WTC11 (cell line): ENCODE data around the gene CDC73. TPM values are rescaled to one million over a fixed set of nuclear protein-coding genes. Genes with fewer than 3 reads are reported as not detected.

ENCODE experiments used
- ATAC-seq: fragments of 200-7000 bp; cut with Tn5 transposase; 2 replicates; pipeline ENCODE4 v1.10.0; 2021; ENCODE audit warnings: mild to moderate bottlenecking, moderate library complexity
- CTCF ChIA-PET: fragments of 300-600 bp; sonication (Branson Sonifier 250); formaldehyde crosslinking; loops from one replicate; lab custom pipeline; 2021; ENCODE audit warnings: antibody characterized with exemption; lab: Charles Lee
- POLR2A ChIA-PET: fragments of 350-600 bp; sonication (Branson Sonifier 250); formaldehyde crosslinking; loops from one replicate; lab custom pipeline; 2021; ENCODE audit warnings: antibody characterized with exemption; lab: Charles Lee
- DNase-seq: peaks from one replicate; pipeline ENCODE4 v3.0.0; 2021; ENCODE audit warnings: low spot score
- H3K27ac Mint-ChIP-seq: 2 replicates; pipeline ENCODE4 v1.8.0; 2021; ENCODE audit warnings: mixed read lengths
- H3K27me3 Mint-ChIP-seq: 2 replicates; pipeline ENCODE4 v1.8.0; 2021; ENCODE audit warnings: low read depth, mild to moderate bottlenecking, moderate library complexity, mixed read lengths
- H3K36me3 Mint-ChIP-seq: 2 replicates; pipeline ENCODE4 v1.8.0; 2021; ENCODE audit warnings: mixed read lengths
- H3K4me1 Mint-ChIP-seq: 2 replicates; pipeline ENCODE4 v1.8.0; 2022; ENCODE audit warnings: mixed read lengths
- H3K4me3 Mint-ChIP-seq: 2 replicates; pipeline ENCODE4 v1.8.0; 2021; ENCODE audit warnings: mild to moderate bottlenecking, moderate library complexity, mixed read lengths
- H3K9me3 Mint-ChIP-seq: 2 replicates; pipeline ENCODE4 v1.8.0; 2021; ENCODE audit warnings: mixed read lengths
- ATF2 ChIP-seq: sonication (generic); formaldehyde crosslinking; IDR thresholded peaks from 2 replicates; pipeline ENCODE4 v1.8.1; 2022; ENCODE audit warnings: low read depth, missing genetic modification reagents, borderline replicate concordance
- CREB1 ChIP-seq: sonication (generic); formaldehyde crosslinking; IDR thresholded peaks from 2 replicates; pipeline ENCODE4 v1.8.0; 2023; ENCODE audit warnings: mild to moderate bottlenecking, missing genetic modification reagents
- CREM ChIP-seq: sonication (generic); formaldehyde crosslinking; IDR thresholded peaks from 2 replicates; pipeline ENCODE4 v1.8.1; 2022; ENCODE audit warnings: mild to moderate bottlenecking, missing genetic modification reagents, moderate library complexity
- ELF4 ChIP-seq: sonication (generic); formaldehyde crosslinking; IDR thresholded peaks from 2 replicates; pipeline ENCODE4 v1.8.1; 2022; ENCODE audit warnings: low read depth, mild to moderate bottlenecking, moderate library complexity, missing genetic modification reagents
- FOXK1 ChIP-seq: sonication (generic); formaldehyde crosslinking; IDR thresholded peaks from 2 replicates; pipeline ENCODE4 v1.8.0; 2022; ENCODE audit warnings: mild to moderate bottlenecking, moderate library complexity, missing genetic modification reagents
- GRHL2 ChIP-seq: fragments of 250-450 bp; sonication (Bioruptor Pico); IDR thresholded peaks from 2 replicates; pipeline ENCODE4 v1.8.0; 2022; ENCODE audit warnings: mild to moderate bottlenecking, moderate library complexity; ENCODE audit not compliant: insufficient replicate concordance, severe bottlenecking
- GTF2I ChIP-seq: fragments of 250-450 bp; sonication (Bioruptor Pico); conservative IDR thresholded peaks from 2 replicates; pipeline ENCODE4 v1.4.0; 2021; ENCODE audit warnings: mild to moderate bottlenecking
- HMGA2 ChIP-seq: fragments of 250-450 bp; sonication (Bioruptor Pico); IDR thresholded peaks from 2 replicates; pipeline ENCODE4 v1.4.0; 2021; ENCODE audit warnings: mild to moderate bottlenecking, moderate library complexity
- IRF2 ChIP-seq: sonication (generic); formaldehyde crosslinking; IDR thresholded peaks from 2 replicates; pipeline ENCODE4 v1.8.0; 2022; ENCODE audit warnings: low read depth, missing genetic modification reagents, borderline replicate concordance
- MXD4 ChIP-seq: fragments of 250-450 bp; sonication (Bioruptor Pico); IDR thresholded peaks from 2 replicates; pipeline ENCODE4 v1.8.0; 2021; ENCODE audit warnings: mild to moderate bottlenecking, moderate library complexity, borderline replicate concordance
- MYBL2 ChIP-seq: sonication (generic); formaldehyde crosslinking; IDR thresholded peaks from 2 replicates; pipeline ENCODE4 v1.8.1; 2023; ENCODE audit warnings: mild to moderate bottlenecking, moderate library complexity, missing genetic modification reagents
- NFE2L1 ChIP-seq: sonication (generic); formaldehyde crosslinking; IDR thresholded peaks from 2 replicates; pipeline ENCODE4 v1.8.1; 2023; ENCODE audit warnings: missing genetic modification reagents
- PRRX2 ChIP-seq: fragments of 250-450 bp; sonication (Bioruptor Pico); IDR thresholded peaks from 2 replicates; pipeline ENCODE4 v1.8.0; 2021; ENCODE audit warnings: mild to moderate bottlenecking
- STAT6 ChIP-seq: sonication (generic); formaldehyde crosslinking; conservative IDR thresholded peaks from 2 replicates; pipeline ENCODE4 v1.8.1; 2023; ENCODE audit warnings: mild to moderate bottlenecking, low read depth, missing genetic modification reagents, moderate library complexity
- TEAD1 ChIP-seq: sonication (generic); formaldehyde crosslinking; IDR thresholded peaks from 2 replicates; pipeline ENCODE4 v1.8.0; 2022; ENCODE audit warnings: mild to moderate bottlenecking, missing genetic modification reagents
- ZNF512 ChIP-seq: sonication (generic); formaldehyde crosslinking; IDR thresholded peaks from 2 replicates; pipeline ENCODE4 v1.8.1; 2022; ENCODE audit warnings: missing genetic modification reagents, borderline replicate concordance
- ZNF671 ChIP-seq: fragments of 250-450 bp; sonication (Bioruptor Pico); IDR thresholded peaks from 2 replicates; pipeline ENCODE4 v1.8.0; 2021; ENCODE audit warnings: mild to moderate bottlenecking
- total RNA-seq: library from RNA; stranded (reverse); gene quantifications from 3 replicates; pipeline ENCODE4 v1.2.3, GENCODE V29; 2021
- TF ChIP-seq, protein P1 (sequence below): fragments of 250-450 bp; sonication (Bioruptor Pico); IDR thresholded peaks from 2 replicates; pipeline ENCODE4 v1.9.0; 2021; ENCODE audit warnings: moderate library complexity, mild to moderate bottlenecking, inconsistent platforms, borderline replicate concordance
- TF ChIP-seq, protein P2 (sequence below): sonication (generic); formaldehyde crosslinking; IDR thresholded peaks from 2 replicates; pipeline ENCODE4 v1.8.1; 2023; ENCODE audit warnings: mild to moderate bottlenecking, moderate library complexity, missing genetic modification reagents
- TF ChIP-seq, protein P3 (sequence below): sonication (generic); formaldehyde crosslinking; IDR thresholded peaks from 2 replicates; pipeline ENCODE4 v1.8.0; 2023; ENCODE audit warnings: missing genetic modification reagents, mild to moderate bottlenecking, borderline replicate concordance
- TF ChIP-seq, protein P4 (sequence below): sonication (generic); formaldehyde crosslinking; IDR thresholded peaks from 2 replicates; pipeline ENCODE4 v1.8.1; 2022; ENCODE audit warnings: mild to moderate bottlenecking, moderate library complexity, missing genetic modification reagents

CDC73 gene
- total RNA-seq, 1 experiment from 2014 or later = 57.1 TPM

DNA sequence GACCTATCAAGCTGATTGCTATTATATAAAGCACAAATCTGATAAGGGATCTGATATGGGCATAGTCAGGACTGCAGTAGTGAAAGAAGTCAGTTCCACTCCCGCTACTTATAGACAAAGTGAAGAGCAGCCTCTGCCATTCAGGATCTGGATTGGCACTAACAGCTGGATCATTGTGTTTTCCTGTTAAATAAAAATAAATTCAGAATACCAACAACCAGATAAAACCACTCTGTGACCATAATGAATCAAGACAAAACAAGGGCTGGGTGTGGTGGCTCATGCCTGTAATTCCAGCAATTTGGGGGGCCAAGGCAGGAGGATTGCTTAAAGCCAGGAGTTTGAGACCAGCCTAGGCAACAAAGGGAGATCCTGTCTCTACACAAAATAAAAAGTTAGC, 11.6 kb upstream of the CDC73 start:
- DNase-seq = no peak
- H3K27ac Mint-ChIP-seq = no peak overlapping the region; the same call in 1 of the 2 replicates
- peaks cover 41% of the 10 kb centered on the region for H3K4me1 Mint-ChIP-seq
- POLR2A ChIA-PET = no interaction called here
- no peaks in the 10 kb centered on the region for H3K27me3 Mint-ChIP-seq
- no peak for ATAC-seq
- CTCF ChIA-PET = no interaction called here
- H3K9me3 Mint-ChIP-seq = no peaks in the 10 kb centered on the region
- no peak overlapping the region for H3K4me3 Mint-ChIP-seq
- TF ChIP-seq, protein P1, sequence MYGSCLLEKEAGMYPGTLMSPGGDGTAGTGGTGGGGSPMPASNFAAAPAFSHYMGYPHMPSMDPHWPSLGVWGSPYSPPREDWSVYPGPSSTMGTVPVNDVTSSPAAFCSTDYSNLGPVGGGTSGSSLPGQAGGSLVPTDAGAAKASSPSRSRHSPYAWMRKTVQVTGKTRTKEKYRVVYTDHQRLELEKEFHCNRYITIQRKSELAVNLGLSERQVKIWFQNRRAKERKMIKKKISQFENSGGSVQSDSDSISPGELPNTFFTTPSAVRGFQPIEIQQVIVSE (CRISPR knock-in tag) = no peak
- TF ChIP-seq, protein P2, sequence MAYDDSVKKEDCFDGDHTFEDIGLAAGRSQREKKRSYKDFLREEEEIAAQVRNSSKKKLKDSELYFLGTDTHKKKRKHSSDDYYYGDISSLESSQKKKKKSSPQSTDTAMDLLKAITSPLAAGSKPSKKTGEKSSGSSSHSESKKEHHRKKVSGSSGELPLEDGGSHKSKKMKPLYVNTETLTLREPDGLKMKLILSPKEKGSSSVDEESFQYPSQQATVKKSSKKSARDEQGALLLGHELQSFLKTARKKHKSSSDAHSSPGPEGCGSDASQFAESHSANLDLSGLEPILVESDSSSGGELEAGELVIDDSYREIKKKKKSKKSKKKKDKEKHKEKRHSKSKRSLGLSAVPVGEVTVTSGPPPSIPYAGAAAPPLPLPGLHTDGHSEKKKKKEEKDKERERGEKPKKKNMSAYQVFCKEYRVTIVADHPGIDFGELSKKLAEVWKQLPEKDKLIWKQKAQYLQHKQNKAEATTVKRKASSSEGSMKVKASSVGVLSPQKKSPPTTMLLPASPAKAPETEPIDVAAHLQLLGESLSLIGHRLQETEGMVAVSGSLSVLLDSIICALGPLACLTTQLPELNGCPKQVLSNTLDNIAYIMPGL = no peak
- TF ChIP-seq ELF4 (CRISPR knock-in tag) = no peak
- no peak for TF ChIP-seq STAT6 (CRISPR knock-in tag)
- TF ChIP-seq GTF2I (CRISPR knock-in tag) = no peak
- no peak for TF ChIP-seq ZNF671 (CRISPR knock-in tag)
- TF ChIP-seq, protein P3, sequence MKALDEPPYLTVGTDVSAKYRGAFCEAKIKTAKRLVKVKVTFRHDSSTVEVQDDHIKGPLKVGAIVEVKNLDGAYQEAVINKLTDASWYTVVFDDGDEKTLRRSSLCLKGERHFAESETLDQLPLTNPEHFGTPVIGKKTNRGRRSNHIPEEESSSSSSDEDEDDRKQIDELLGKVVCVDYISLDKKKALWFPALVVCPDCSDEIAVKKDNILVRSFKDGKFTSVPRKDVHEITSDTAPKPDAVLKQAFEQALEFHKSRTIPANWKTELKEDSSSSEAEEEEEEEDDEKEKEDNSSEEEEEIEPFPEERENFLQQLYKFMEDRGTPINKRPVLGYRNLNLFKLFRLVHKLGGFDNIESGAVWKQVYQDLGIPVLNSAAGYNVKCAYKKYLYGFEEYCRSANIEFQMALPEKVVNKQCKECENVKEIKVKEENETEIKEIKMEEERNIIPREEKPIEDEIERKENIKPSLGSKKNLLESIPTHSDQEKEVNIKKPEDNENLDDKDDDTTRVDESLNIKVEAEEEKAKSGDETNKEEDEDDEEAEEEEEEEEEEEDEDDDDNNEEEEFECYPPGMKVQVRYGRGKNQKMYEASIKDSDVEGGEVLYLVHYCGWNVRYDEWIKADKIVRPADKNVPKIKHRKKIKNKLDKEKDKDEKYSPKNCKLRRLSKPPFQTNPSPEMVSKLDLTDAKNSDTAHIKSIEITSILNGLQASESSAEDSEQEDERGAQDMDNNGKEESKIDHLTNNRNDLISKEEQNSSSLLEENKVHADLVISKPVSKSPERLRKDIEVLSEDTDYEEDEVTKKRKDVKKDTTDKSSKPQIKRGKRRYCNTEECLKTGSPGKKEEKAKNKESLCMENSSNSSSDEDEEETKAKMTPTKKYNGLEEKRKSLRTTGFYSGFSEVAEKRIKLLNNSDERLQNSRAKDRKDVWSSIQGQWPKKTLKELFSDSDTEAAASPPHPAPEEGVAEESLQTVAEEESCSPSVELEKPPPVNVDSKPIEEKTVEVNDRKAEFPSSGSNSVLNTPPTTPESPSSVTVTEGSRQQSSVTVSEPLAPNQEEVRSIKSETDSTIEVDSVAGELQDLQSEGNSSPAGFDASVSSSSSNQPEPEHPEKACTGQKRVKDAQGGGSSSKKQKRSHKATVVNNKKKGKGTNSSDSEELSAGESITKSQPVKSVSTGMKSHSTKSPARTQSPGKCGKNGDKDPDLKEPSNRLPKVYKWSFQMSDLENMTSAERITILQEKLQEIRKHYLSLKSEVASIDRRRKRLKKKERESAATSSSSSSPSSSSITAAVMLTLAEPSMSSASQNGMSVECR (CRISPR knock-in tag) = no peak
- TF ChIP-seq NFE2L1 = no peak
- no peak for TF ChIP-seq CREM (CRISPR knock-in tag)
- no peak for TF ChIP-seq FOXK1 (CRISPR knock-in tag)
- TF ChIP-seq ZNF512 (CRISPR knock-in tag) = no peak
- TF ChIP-seq MXD4 (CRISPR knock-in tag) = no peak
- TF ChIP-seq, all 79 proteins: peak for 0
- no peaks in the 10 kb centered on the region for H3K36me3 Mint-ChIP-seq

- DNase-seq (no peak), ATAC-seq (no peak)
- H3K36me3 Mint-ChIP-seq = no peaks in the 10 kb centered on the region
- ChIA-PET CTCF (interaction anchor here (1.4 to 1.5 kb wide), 2 partner anchors 41 to 79 kb away, joined by 4 to 5 read pairs; no protein-coding TSS in a partner anchor), POLR2A (no interaction called here)
- no peak overlapping the region for H3K27ac Mint-ChIP-seq
- peaks cover 39% of the 10 kb centered on the region for H3K4me1 Mint-ChIP-seq
- H3K9me3 Mint-ChIP-seq = no peaks in the 10 kb centered on the region
- no peaks in the 10 kb centered on the region for H3K27me3 Mint-ChIP-seq
- no peak overlapping the region for H3K4me3 Mint-ChIP-seq
- TF ChIP-seq CREB1 (CRISPR knock-in tag) (no peak), MYBL2 (CRISPR knock-in tag) (no peak), PRRX2 (CRISPR knock-in tag) (no peak), MXD4 (CRISPR knock-in tag) (no peak), ATF2 (no peak), TEAD1 (CRISPR knock-in tag) (no peak), GRHL2 (no peak), IRF2 (CRISPR knock-in tag) (no peak), HMGA2 (CRISPR knock-in tag) (no peak)
- TF ChIP-seq, protein P4, sequence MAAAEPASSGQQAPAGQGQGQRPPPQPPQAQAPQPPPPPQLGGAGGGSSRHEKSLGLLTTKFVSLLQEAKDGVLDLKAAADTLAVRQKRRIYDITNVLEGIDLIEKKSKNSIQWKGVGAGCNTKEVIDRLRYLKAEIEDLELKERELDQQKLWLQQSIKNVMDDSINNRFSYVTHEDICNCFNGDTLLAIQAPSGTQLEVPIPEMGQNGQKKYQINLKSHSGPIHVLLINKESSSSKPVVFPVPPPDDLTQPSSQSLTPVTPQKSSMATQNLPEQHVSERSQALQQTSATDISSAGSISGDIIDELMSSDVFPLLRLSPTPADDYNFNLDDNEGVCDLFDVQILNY (CRISPR knock-in tag) = no peak
These were observed 11.0 kb upstream of the CDC73 start for GRCh38 chr1:193110864-193111263.
